IPS-20b (cell line): ENCODE data around the gene ENTPD1.
A peak's percentile ranks its signal among the peaks of the same experiment; 100 is the strongest.
"Not testable (repeated sequence)": the region's sequence is repeated elsewhere in the genome, so short reads cannot be mapped to it uniquely, and the experiment has no call there.

Experiments
- H3K27ac ChIP-seq: one replicate; pipeline ENCODE4 v1.5.1; 2013; ENCODE audit warnings: low read length
- H3K27me3 ChIP-seq: 2 replicates; pipeline ENCODE4 v1.6.1; 2013; ENCODE audit warnings: mild to moderate bottlenecking, low read length, inconsistent platforms; ENCODE audit not compliant: insufficient read depth
- H3K36me3 ChIP-seq: 2 replicates; pipeline ENCODE4 v1.6.1; 2013; ENCODE audit warnings: low read depth, mild to moderate bottlenecking, inconsistent platforms, low read length, moderate library complexity; ENCODE audit not compliant: insufficient read depth
- H3K4me1 ChIP-seq: 2 replicates; pipeline ENCODE4 v1.6.1; 2013; ENCODE audit warnings: mild to moderate bottlenecking, control low read depth, inconsistent platforms, low read length, moderate library complexity; ENCODE audit not compliant: insufficient read depth
- H3K4me3 ChIP-seq: 2 replicates; pipeline ENCODE4 v1.5.1; 2013; ENCODE audit warnings: mild to moderate bottlenecking, low read length, inconsistent platforms
- H3K9ac ChIP-seq: 2 replicates; pipeline ENCODE4 v1.6.1; 2013; ENCODE audit warnings: low read depth, mild to moderate bottlenecking, inconsistent platforms, low read length, moderate library complexity
- H3K9me3 ChIP-seq: 2 replicates; pipeline ENCODE4 v1.6.1; 2013; ENCODE audit warnings: mild to moderate bottlenecking, low read depth, low read length, inconsistent platforms; ENCODE audit not compliant: insufficient read depth

The ENTPD1 gene, protein sequence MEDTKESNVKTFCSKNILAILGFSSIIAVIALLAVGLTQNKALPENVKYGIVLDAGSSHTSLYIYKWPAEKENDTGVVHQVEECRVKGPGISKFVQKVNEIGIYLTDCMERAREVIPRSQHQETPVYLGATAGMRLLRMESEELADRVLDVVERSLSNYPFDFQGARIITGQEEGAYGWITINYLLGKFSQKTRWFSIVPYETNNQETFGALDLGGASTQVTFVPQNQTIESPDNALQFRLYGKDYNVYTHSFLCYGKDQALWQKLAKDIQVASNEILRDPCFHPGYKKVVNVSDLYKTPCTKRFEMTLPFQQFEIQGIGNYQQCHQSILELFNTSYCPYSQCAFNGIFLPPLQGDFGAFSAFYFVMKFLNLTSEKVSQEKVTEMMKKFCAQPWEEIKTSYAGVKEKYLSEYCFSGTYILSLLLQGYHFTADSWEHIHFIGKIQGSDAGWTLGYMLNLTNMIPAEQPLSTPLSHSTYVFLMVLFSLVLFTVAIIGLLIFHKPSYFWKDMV

GRCh38 chr10:95756041-95756761, at the start of gene ENTPD1:
ENTPD1 (plus strand) TSS chr10:95756163; CDS start chr10:95756240, 77 bp downstream.
- H3K9ac ChIP-seq = peak within 1 kb of the TSS; percentile 37; the same call in 1 of the 2 replicates
- H3K36me3 ChIP-seq = no peaks in the 10 kb centered on the region
- no peaks in the 10 kb centered on the region for H3K9me3 ChIP-seq
- H3K4me1 ChIP-seq = no peaks in the 10 kb centered on the region; the same call in 1 of the 2 replicates
- H3K27ac ChIP-seq = no peak within 1 kb of the TSS
- H3K4me3 ChIP-seq = peak within 1 kb of the TSS; percentile 67
- H3K27me3 ChIP-seq = peaks cover 11% of the 10 kb centered on the region; the same call in 1 of the 2 replicates

DNA sequence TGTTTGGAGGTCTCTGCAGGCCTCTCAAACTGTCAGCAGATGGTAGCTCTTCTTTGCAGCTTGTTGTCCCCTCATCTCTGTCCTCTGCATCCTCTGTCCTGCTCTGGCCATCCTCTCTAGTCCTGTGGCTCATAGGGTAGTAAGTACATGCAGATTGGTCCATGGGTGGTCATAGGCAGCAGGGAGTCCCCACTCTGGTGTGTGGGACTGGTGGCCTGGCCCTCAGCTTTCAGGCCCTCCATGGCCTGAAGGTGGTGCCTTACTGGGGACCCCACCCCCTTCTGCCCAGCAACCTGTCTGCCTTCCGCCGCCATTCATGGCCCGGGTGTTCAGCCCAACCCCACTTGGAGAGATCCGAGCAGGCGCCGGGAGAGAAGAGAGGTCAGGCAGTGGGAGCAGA, 49.4 kb upstream of the ENTPD1 start:
- Histone ChIP-seq H3K27ac (no peak overlapping the region), H3K27me3 (no peaks in the 10 kb centered on the region), H3K4me3 (no peak overlapping the region), H3K36me3 (no peaks in the 10 kb centered on the region), H3K9ac (no peak overlapping the region), H3K9me3 (no peaks in the 10 kb centered on the region; the same call in 1 of the 2 replicates), H3K4me1 (no peaks in the 10 kb centered on the region)

- Histone ChIP-seq H3K27ac (no peak overlapping the region), H3K9me3 (no peaks in the 10 kb centered on the region; the same call in 1 of the 2 replicates), H3K36me3 (no peaks in the 10 kb centered on the region), H3K9ac (no peak overlapping the region), H3K4me3 (no peak overlapping the region), H3K27me3 (no peaks in the 10 kb centered on the region), H3K4me1 (no peaks in the 10 kb centered on the region)
Observed at GRCh38 chr10:95706990-95707389, 49.0 kb upstream of the ENTPD1 start.

- no peaks in the 10 kb centered on the region for H3K4me1 ChIP-seq
- H3K4me3 ChIP-seq = no peak overlapping the region
- H3K36me3 ChIP-seq = no peaks in the 10 kb centered on the region
Observed at GRCh38 chr10:95711492-95711891, 44.5 kb upstream of the ENTPD1 start.

DNA sequence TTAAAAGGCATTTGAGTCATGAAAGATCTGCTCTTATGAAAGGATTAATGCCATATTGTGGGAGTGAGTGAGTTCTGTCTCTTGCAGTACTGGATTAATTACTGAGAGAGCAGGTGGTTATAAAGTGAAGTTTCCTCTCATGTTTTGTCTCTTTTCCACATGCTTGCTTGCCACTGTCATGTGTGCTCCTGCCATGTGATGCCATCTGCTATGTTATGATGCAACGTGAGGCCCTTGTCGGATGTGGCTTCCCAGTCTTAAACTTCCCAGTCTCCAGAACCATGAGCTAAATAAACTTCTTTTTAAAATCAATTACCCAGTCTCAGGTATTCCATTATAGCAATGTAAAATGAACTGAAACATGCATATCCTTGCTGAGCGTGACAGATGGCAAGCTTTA, 39.5 kb upstream of the ENTPD1 start:
- H3K27ac ChIP-seq = no peak overlapping the region
- no peak overlapping the region for H3K4me3 ChIP-seq
- no peak overlapping the region for H3K9ac ChIP-seq
- no peaks in the 10 kb centered on the region for H3K4me1 ChIP-seq
- H3K9me3 ChIP-seq = no peaks in the 10 kb centered on the region
- no peaks in the 10 kb centered on the region for H3K27me3 ChIP-seq
- no peaks in the 10 kb centered on the region for H3K36me3 ChIP-seq

More at GRCh38 chr10:95711492-95711891, 44.5 kb upstream of the ENTPD1 start:
- H3K9ac ChIP-seq = no peak overlapping the region
- H3K9me3 ChIP-seq = no peaks in the 10 kb centered on the region; the same call in 1 of the 2 replicates
- H3K27ac ChIP-seq = no peak overlapping the region
- H3K27me3 ChIP-seq = no peaks in the 10 kb centered on the region

DNA sequence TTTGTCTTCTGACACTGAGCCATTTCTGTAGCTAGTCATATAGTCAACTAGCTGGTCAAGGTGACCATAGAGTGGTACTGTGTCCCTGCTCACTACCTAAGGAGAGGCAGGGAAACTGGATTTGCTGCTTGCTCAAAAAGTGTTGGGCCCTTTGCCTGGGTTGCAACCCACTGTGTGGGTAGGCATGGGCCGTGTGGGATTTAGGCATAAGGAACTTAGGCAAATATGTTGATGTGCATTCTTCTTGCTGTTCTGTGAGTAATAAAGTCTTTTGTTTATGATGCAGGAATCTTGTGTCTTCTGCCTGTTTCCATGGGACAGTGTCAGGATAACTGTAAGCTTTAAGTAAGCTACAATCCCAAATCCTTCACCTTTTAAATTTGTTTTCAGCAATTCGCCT, 39.1 kb upstream of the ENTPD1 start:
- Histone ChIP-seq H3K4me1 (no peaks in the 10 kb centered on the region), H3K27me3 (no peaks in the 10 kb centered on the region), H3K4me3 (no peak overlapping the region), H3K36me3 (no peaks in the 10 kb centered on the region), H3K27ac (no peak overlapping the region), H3K9me3 (no peaks in the 10 kb centered on the region), H3K9ac (no peak overlapping the region)

- not testable (repeated sequence) for H3K27ac ChIP-seq, H3K9ac ChIP-seq, H3K4me1 ChIP-seq, H3K4me3 ChIP-seq, H3K36me3 ChIP-seq, H3K9me3 ChIP-seq, H3K27me3 ChIP-seq
Observed at GRCh38 chr10:95720745-95721144, 35.2 kb upstream of the ENTPD1 start.

GRCh38 chr10:95722496-95722895, 33.5 kb upstream of the ENTPD1 start:
- not testable (repeated sequence) for H3K27ac ChIP-seq, H3K4me3 ChIP-seq, H3K27me3 ChIP-seq, H3K9me3 ChIP-seq, H3K9ac ChIP-seq, H3K4me1 ChIP-seq, H3K36me3 ChIP-seq

GRCh38 chr10:95728526-95728925, 27.4 kb upstream of the ENTPD1 start:
- Histone ChIP-seq H3K9me3 (peaks cover 19% of the 10 kb centered on the region), H3K36me3 (no peaks in the 10 kb centered on the region), H3K27ac (no peak overlapping the region), H3K9ac (no peak overlapping the region), H3K27me3 (no peaks in the 10 kb centered on the region), H3K4me3 (no peak overlapping the region), H3K4me1 (no peaks in the 10 kb centered on the region)

DNA sequence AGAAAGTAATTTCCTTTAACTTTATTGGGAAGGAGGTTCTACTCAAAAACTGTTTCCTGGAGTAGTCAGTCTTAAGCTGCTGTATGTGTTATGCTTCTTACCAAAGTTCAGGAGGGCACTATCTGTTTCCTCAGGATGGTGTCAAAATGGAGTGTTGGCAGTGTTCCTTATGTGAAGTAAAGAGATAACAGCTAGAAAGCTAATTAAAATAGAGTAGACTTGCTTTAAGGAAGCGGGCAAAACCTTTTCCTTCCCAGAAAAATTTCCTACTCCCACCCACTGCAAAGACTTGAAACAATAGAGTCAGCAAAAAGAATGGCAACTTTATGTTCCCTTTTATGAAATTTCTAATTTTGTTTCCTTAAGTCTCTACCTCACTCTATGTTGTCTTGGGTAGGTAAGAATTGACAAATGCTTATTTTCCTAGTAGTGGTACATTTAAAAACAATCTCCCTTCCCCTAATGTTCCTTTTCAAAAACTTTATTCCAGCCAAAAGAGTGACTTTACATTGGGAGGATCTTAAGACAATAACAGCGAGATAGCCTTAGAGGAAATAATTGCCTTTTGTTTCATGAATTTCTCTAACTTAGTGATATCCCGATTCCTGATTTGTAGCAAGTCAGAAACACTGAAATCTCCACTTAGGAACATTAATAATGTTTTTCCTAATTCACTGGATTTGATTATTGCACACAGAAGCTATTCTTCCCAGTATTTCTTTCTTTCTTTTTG, 26.5 kb upstream of the ENTPD1 start:
- Histone ChIP-seq H3K36me3 (no peaks in the 10 kb centered on the region), H3K9ac (no peak overlapping the region), H3K27me3 (no peaks in the 10 kb centered on the region), H3K9me3 (peaks cover 27% of the 10 kb centered on the region), H3K4me1 (no peaks in the 10 kb centered on the region), H3K27ac (no peak overlapping the region), H3K4me3 (no peak overlapping the region)

DNA sequence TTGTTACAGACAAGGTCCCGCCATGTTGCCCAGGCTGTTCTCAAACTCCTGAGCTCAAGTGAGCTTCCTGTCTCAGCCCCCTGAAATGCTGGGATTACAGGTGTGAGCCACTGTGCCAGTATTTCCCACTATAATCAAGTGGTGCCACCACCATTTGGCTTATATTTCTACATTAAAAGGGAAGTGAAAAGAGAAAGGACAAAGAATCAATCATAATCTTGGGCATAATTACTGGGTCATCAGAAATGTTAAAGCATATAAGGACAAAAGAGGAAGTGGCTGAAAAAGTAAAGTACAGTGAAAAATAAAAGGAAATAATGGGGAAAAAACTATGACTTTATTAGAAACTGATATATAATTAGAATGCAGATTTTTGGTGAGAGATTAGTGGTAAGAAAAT, 25.7 kb upstream of the ENTPD1 start:
- no peaks in the 10 kb centered on the region for H3K36me3 ChIP-seq
- H3K4me3 ChIP-seq = no peak overlapping the region
- H3K9ac ChIP-seq = no peak overlapping the region
- H3K27me3 ChIP-seq = no peaks in the 10 kb centered on the region
- H3K9me3 ChIP-seq = peaks cover 27% of the 10 kb centered on the region
- H3K27ac ChIP-seq = no peak overlapping the region
- no peaks in the 10 kb centered on the region for H3K4me1 ChIP-seq
